Natural killer cell (primary cell): ENCODE measurements around the gene TOMM40L. TPM values are rescaled to one million over a fixed set of nuclear protein-coding genes. Genes with fewer than 3 reads are reported as not detected.
A peak's percentile ranks its signal among the peaks of the same experiment; 100 is the strongest.

Source experiments
- ATAC-seq, 3 donors: fragments of 150-1000 bp in 2 of 3; fragments of 200-7000 bp in 1 of 3; cut with Tn5 transposase; 1 replicate in 1 of 3; 2 replicates in 2 of 3; pipeline ENCODE4 v1.10.0; 2021; ENCODE audit warnings: mild to moderate bottlenecking in 2 of 3, moderate library complexity in 2 of 3
- DNase-seq, 2 donors: peaks; one replicate each; pipeline versions ENCODE4 v3.0.0 to v3.0.0-alpha.2; 2013 to 2021; ENCODE audit warnings: mixed read lengths in 1 of 2
- H3K27ac ChIP-seq: one replicate; pipeline ENCODE4 v1.5.1; 2013; ENCODE audit warnings: mild to moderate bottlenecking, low read length
- H3K27me3 ChIP-seq: one replicate; pipeline ENCODE4 v1.6.1; 2013; ENCODE audit warnings: low read length; ENCODE audit not compliant: control insufficient read depth, insufficient read depth
- H3K36me3 ChIP-seq: one replicate; pipeline ENCODE4 v1.6.1; 2013; ENCODE audit warnings: low read length; ENCODE audit not compliant: control insufficient read depth, insufficient read depth
- H3K4me1 ChIP-seq: one replicate; pipeline ENCODE4 v1.6.1; 2013; ENCODE audit warnings: low read length; ENCODE audit not compliant: control insufficient read depth, insufficient read depth
- H3K4me3 ChIP-seq: one replicate; pipeline ENCODE4 v1.5.1; 2013; ENCODE audit warnings: low read length
- H3K9me3 ChIP-seq: one replicate; pipeline ENCODE4 v1.6.1; 2013; ENCODE audit warnings: low read length; ENCODE audit not compliant: control insufficient read depth, insufficient read depth
- H3K27ac Mint-ChIP-seq, 2 donors: one replicate each; pipeline ENCODE4 v1.8.0; 2022; ENCODE audit warnings: mild to moderate bottlenecking in 2 of 2, mixed read lengths in 2 of 2, moderate library complexity in 1 of 2
- H3K27me3 Mint-ChIP-seq, 2 donors: one replicate each; pipeline ENCODE4 v1.8.0; 2022; ENCODE audit warnings: low read depth in 2 of 2, mixed read lengths in 2 of 2
- H3K36me3 Mint-ChIP-seq: one replicate; pipeline ENCODE4 v1.8.0; 2022; ENCODE audit warnings: mixed read lengths
- H3K4me1 Mint-ChIP-seq, 2 donors: one replicate each; pipeline ENCODE4 v1.8.0; 2022; ENCODE audit warnings: mixed read lengths in 2 of 2
- H3K4me3 Mint-ChIP-seq: one replicate; pipeline ENCODE4 v1.8.0; 2022; ENCODE audit warnings: mild to moderate bottlenecking, moderate library complexity, mixed read lengths
- H3K9me3 Mint-ChIP-seq, 2 donors: one replicate each; pipeline ENCODE4 v1.8.0; 2022; ENCODE audit warnings: mixed read lengths in 2 of 2
- CTCF ChIP-seq: fragments of 200-600 bp; IDR thresholded peaks from one replicate; pipeline ENCODE4 v1.8.0; 2022; ENCODE audit warnings: antibody characterized with exemption
- WGBS: methylation state at CpG from one replicate; pipeline ENCODE4 v1.1.7; 2013; ENCODE audit warnings: missing lambda C conversion rate; ENCODE audit not compliant: insufficient coverage; 5-methylcytosine and 5-hydroxymethylcytosine counted together
- intact Hi-C: fragments of 100-400 bp; cut with micrococcal nuclease; formaldehyde crosslinking; loops from one replicate; pipeline ENCODE4 v1.14.2; 2022
- total RNA-seq, 4 donors: library from RNA; stranded (reverse); fragments of 120-200 nt in 1 of 4; gene quantifications; one replicate each; pipeline versions ENCODE4 v1.2.3 to v1.2.4, GENCODE V29; 2013 to 2022

TOMM40L gene
- total RNA-seq, 3 donors from 2014 or later (not counting 1 experiment from before 2014, with no cell fraction given), result 16.6 to 23.6 (median 22.8) TPM

- TF ChIP-seq CTCF, result no peak
- intact Hi-C loops, result loop anchor here (10.0 kb wide), 2 partner anchors 330 to 520 kb away; partner anchors contain the start of gene FCGR3A
- Histone ChIP-seq H3K36me3 (peaks cover 60% of the 10 kb centered on the region), H3K27ac (peak overlapping the region; percentile 86), H3K27me3 (no peaks in the 10 kb centered on the region), H3K9me3 (no peaks in the 10 kb centered on the region), H3K4me1 (peaks cover 39% of the 10 kb centered on the region), H3K4me3 (no peak overlapping the region)
- H3K36me3 Mint-ChIP-seq, result peaks cover 18% of the 10 kb centered on the region
- H3K27me3 Mint-ChIP-seq, result no peaks in the 10 kb centered on the region
- peak overlapping the region; percentile 96 to 99 for H3K27ac Mint-ChIP-seq
- DNase-seq, result no peak
- peaks cover 66 to 68% of the 10 kb centered on the region in 2 donors for H3K4me1 Mint-ChIP-seq
- ATAC-seq, result no peak
- H3K4me3 Mint-ChIP-seq, result peak overlapping the region; percentile 95
- no peaks in the 10 kb centered on the region for H3K9me3 Mint-ChIP-seq
- 95% methylated on average over 8 of the region's 9 CpGs for WGBS
Measured at GRCh38 chr1:161214369-161214768, 11.5 kb upstream of the TOMM40L start.

- H3K4me3 ChIP-seq, result peak within 1 kb of the TSS; percentile 76
- no peaks in the 10 kb centered on the region for H3K27me3 Mint-ChIP-seq
- WGBS, result 18% methylated on average over 10 of the region's 10 CpGs
- peaks cover 34% of the 10 kb centered on the region for H3K4me1 ChIP-seq
- peak within 1 kb of the TSS; percentile 95 for H3K4me3 Mint-ChIP-seq
- peak within 1 kb of the TSS; percentile 96 to 99 for H3K27ac Mint-ChIP-seq
- H3K4me1 Mint-ChIP-seq, result peaks cover 61 to 68% of the 10 kb centered on the region in 2 donors
- H3K9me3 Mint-ChIP-seq, result no peaks in the 10 kb centered on the region
- TF ChIP-seq CTCF, result no peak
- H3K36me3 Mint-ChIP-seq, result peaks cover 11% of the 10 kb centered on the region
- intact Hi-C loops, result loop anchor here (5.0 to 10.0 kb wide), 3 partner anchors 330 to 520 kb away; partner anchors contain the start of gene FCGR3A
- DNase-seq (no peak), ATAC-seq (peak in 2 of 3 donors; percentile 6 to 48)
- peaks cover 60% of the 10 kb centered on the region for H3K36me3 ChIP-seq
- H3K27me3 ChIP-seq, result no peaks in the 10 kb centered on the region
- peak within 1 kb of the TSS; percentile 86 for H3K27ac ChIP-seq
- no peaks in the 10 kb centered on the region for H3K9me3 ChIP-seq
Measured at GRCh38 chr1:161215076-161215475, 10.8 kb upstream of the TOMM40L start, which contains the start of gene FCER1G. TSS of gene FCER1G (plus strand) at chr1:161215295. CDS start at chr1:161215322, 27 bp downstream.

- H3K36me3 Mint-ChIP-seq, result peaks cover 9% of the 10 kb centered on the region
Measured at GRCh38 chr1:161216945-161217712, 8.7 kb upstream of the TOMM40L start.

More at GRCh38 chr1:161216945-161217712, 8.7 kb upstream of the TOMM40L start:
- Histone ChIP-seq H3K4me1 (peaks cover 34% of the 10 kb centered on the region), H3K27me3 (no peaks in the 10 kb centered on the region), H3K9me3 (no peaks in the 10 kb centered on the region), H3K4me3 (peak overlapping the region; percentile 76), H3K36me3 (peaks cover 41% of the 10 kb centered on the region), H3K27ac (peak overlapping the region; percentile 86)
- WGBS, result 27% methylated on average over 7 of the region's 7 CpGs
- intact Hi-C loops, result loop anchor here (1.0 to 10.0 kb wide), 5 partner anchors 8 to 518 kb away; partner anchors contain the start of gene FCGR3A
- peak overlapping the region; percentile 95 for H3K4me3 Mint-ChIP-seq
- peak overlapping the region; percentile 96 to 99 for H3K27ac Mint-ChIP-seq
- no peak for TF ChIP-seq CTCF
- ATAC-seq, result peak; percentile 72 to 86 (median 80)
- peaks cover 56 to 70% of the 10 kb centered on the region in 2 donors for H3K4me1 Mint-ChIP-seq
- H3K9me3 Mint-ChIP-seq, result no peaks in the 10 kb centered on the region
- no peaks in the 10 kb centered on the region for H3K27me3 Mint-ChIP-seq
- DNase-seq, result peak; percentile 42 to 53
